HG02973 (cell line): Measurements from ENCODE around the gene MAN2A2.
"Not testable (repeated sequence)": the region's sequence is repeated elsewhere in the genome, so short reads cannot be mapped to it uniquely, and the experiment has no call there.

Experiments
- ATAC-seq: cut with Tn5 transposase; IDR thresholded peaks from one replicate; pipeline ENCODE4 v1.9.1; 2021; ENCODE audit warnings: moderate library complexity; ENCODE audit not compliant: unreplicated experiment

The MAN2A2 gene

DNA sequence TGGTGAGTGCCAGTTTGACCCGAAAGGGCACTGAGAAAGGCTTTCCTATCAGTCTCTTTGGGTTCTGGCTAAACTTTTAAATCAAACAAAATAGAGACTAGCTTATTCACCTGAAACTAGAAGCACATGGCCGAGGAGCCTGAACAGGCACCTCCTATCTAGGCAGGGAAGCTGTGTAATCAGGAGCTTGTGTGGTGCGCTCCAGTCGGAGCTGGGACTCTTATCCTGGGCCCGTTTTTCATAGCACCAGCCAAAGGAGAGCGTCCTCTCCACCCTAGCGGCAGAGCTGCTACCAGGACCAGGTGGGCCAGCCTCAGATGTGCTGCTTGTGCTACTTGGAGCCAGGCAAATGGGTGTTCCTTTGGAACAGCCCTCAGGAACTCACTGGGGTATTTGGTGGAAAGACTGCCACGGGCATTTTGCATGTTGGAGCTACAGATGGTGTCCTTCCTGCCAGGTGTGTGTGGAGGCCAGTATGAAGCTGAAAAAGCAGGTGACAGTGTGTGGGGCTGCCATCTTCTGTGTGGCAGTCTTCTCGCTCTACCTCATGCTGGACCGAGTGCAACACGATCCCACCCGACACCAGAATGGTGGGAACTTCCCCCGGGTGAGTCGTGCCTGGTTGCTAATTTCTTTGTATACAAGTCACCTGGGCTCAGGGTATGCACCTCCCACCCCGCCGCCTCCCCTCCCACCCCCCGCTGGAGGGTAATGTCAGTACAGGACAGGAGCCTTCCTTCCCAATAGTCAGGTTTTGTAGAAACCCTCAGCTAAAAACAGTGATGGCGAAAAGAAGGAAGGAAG lies 833 bp downstream of the MAN2A2 start:
- ATAC-seq: no peak

DNA sequence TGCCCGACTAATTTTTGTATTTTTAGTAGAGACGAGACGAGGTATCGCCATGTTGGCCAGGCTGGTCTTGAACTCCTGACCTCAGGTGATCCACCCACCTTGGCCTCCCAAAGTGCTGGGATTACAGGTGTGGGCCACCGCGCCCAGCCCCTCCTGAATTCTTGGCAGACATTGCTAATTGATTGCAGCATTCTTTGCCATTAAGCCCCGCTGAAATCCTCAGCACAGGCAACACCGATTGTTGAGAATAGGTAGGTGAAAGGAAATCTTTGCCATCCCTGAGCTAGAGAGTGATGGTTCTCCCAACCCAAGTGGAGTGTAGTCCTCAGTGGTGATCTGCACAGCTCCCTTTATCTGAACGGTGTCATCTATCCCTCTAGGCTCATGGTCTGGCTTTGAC lies 1.6 kb downstream of the MAN2A2 start:
- ATAC-seq: no peak

DNA sequence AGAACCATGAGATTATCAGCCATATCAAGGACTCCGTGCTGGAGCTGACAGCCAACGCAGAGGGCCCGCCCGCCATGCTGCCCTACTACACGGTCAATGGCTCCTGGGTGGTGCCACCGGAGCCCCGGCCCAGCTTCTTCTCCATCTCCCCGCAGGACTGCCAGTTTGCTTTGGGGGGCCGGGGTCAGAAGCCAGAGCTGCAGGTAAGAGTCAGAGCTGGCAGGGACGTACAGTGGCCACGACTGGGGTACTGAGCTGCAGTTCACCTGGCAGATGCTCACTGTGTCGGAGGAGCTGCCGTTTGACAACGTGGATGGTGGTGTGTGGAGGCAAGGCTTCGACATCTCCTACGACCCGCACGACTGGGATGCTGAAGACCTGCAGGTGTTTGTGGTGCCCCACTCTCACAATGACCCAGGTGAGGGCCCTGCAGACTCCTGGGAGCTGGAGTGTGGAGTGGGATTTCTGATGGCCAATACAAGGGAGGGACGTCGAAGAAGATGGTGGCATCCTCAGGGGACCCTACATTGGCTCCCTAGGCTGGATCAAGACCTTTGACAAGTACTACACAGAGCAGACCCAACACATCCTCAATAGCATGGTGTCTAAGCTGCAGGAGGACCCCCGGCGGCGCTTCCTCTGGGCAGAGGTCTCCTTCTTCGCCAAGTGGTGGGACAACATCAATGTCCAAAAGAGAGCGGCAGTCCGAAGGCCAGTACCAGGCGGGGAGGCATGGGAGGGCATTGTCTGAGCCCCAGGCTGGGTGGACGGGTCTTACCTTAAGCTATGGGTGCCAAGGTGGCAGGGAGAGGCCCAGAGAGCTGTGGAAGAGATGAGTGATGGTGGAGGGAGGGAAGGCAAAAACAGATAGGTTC lies 2.4 kb downstream of the MAN2A2 start:
- ATAC-seq: no peak

DNA sequence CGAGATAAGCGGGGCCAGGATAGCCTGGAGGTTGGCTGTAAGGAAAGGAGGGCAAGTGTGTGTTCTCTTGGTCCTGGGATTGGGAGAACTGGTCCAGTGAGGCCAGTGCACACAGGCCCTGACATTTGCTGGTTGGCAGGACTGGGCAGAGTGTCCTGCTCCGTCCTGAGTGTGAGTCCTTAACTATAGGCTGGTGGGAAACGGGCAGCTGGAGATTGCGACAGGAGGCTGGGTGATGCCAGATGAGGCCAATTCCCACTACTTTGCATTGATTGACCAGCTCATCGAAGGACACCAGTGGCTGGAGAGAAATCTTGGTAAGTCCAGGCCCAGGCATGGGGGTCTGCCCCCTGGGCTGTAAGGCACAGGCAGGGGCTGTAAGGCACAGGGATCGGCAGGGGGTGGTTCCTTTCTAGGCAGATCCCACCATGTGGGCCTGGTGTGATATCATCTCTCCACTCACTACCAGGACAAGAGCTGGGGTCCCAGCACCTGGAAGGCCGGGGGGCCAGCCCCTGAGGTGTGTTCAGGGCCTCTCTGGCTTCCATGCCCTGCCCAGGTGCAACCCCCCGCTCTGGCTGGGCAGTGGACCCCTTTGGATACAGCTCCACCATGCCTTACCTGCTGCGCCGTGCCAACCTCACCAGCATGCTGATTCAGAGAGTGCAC lies 3.2 kb downstream of the MAN2A2 start:
- ATAC-seq: no peak

DNA sequence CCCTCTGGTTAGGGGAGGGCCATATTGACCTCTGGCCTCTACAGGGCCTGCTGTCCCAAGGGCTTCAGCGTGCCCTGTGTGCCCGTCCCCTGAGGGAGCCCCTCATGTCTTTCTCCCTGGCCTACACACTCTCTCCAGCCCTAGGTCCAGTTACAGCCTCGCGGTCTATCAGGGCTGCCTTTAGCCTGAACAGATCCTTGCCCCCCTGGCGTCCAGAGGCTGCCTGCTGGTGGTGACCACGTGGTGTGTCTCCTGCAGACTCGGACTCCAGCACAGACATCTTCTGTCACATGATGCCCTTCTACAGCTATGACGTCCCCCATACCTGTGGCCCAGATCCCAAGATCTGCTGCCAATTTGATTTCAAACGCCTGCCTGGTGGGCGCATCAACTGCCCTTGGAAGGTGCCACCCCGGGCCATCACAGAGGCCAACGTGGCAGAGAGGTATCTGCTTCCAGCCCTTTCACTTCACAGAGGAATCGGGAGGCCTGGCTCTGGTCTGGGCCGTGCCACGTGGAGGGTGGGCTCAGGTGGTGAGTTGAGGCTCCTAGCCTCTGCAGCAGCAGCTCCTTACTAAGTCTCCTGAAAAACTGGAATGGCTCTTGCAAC lies 4.1 kb downstream of the MAN2A2 start:
- ATAC-seq: no peak

DNA sequence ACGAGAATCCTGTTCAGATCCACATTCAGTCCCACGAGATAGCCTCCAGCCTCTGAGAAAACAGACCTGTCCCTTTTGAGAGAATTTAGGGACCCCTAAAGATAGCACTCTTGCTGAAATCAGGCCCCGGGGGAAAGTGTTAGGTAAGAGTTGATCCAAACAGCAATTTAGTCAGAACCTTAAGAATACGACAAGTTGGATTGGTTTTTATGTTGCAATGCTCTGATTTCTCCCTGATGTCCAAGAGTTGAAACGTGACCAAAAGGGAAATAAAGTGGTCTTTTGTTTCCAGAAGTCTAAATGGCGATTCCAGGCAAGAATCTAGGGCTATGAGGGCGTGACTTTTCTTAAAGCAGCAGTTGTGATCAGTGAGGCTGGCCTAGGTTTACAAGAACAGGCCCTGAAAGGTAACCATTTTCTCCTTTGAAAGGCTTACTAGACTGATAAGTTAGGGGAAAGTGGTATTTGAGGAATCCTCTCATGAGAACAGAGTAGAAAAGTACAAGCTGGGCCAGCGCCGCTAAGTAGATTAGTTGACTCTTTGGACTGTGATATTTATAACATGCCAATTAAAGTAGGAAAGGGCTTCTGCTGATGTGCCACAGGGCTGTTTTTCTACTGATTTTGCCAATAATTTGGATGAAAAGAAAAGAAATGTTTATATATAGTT lies 4.9 kb downstream of the MAN2A2 start:
- ATAC-seq: no peak

DNA sequence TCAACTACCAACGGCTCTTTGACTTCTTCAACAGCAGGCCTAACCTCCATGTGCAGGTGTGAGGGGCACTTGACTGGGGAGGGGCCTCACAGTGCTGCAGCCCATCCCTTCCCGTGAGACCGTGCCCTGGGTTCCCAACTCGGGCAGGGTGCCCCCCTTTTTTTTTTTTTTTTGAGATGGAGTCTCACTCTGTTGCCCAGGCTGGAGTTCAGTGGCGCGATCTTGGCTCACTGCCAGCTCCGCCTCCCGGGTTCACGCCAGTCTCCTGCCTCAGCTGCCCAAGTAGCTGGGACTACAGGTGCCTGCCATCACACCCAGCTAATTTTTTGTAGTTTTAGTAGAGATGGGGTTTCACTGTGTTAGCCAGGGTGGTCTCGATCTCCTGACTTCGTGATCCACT lies 6.3 kb downstream of the MAN2A2 start:
- ATAC-seq: not testable (repeated sequence)

DNA sequence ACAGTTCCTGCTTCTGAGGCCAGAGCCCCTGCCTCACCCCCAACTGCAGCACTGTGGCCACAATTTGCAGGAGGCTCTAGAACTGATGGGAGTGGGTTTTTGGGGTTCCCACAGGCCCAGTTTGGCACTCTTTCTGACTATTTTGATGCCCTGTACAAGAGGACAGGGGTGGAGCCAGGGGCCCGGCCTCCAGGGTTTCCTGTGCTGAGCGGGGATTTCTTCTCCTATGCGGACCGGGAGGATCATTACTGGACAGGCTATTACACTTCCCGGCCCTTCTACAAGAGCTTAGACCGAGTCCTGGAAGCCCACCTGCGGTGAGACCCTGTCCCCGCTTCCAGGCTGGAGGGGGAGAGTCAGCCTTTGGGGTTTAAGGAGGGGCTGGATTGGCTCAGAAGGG lies 6.9 kb downstream of the MAN2A2 start:
- no peak for ATAC-seq

DNA sequence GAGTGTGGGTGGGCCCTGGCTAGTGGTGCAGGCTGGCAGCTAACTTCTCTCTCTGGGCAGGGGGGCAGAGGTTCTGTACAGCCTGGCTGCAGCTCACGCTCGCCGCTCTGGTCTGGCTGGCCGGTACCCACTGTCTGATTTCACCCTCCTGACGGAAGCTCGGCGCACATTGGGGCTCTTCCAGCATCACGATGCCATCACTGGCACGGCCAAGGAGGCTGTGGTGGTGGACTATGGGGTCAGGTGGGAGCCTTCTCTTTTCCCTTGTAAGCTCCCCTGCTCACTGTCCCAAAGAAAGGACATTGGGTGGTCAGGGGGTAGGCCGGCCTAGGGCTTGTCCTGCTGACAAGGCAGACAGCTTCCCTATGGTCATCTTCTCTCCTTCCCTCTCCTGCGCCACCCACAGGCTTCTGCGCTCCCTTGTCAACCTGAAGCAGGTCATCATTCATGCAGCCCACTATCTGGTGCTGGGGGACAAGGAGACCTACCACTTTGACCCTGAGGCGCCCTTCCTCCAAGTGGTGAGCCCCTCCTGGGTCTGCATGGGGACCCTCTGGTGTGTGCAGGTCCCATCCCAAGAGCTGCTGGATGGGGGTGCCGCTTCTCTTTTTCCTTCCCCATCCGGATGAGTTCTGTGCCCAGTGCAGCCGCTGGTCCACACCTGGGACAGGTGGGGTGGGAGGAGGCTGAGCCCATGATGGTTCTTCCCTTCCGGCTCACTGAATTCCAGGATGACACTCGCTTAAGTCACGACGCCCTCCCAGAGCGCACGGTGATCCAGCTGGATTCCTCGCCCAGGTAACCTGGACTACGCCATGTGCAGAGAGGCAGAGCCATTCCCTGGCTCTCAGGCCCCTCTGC lies 7.6 kb downstream of the MAN2A2 start:
- ATAC-seq: no peak

DNA sequence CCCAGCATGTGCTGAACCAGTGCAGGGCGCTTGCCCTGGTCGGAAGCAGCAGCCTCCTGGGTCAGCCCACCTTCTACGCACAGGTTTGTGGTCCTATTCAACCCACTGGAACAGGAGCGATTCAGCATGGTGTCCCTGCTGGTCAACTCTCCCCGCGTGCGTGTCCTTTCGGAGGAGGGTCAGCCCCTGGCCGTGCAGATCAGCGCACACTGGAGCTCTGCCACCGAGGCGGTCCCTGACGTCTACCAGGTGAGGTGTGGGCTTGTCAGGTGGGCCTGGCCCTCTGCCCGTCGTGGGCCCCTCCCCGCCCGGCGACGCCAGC lies 8.2 kb downstream of the MAN2A2 start:
- ATAC-seq: no peak

DNA sequence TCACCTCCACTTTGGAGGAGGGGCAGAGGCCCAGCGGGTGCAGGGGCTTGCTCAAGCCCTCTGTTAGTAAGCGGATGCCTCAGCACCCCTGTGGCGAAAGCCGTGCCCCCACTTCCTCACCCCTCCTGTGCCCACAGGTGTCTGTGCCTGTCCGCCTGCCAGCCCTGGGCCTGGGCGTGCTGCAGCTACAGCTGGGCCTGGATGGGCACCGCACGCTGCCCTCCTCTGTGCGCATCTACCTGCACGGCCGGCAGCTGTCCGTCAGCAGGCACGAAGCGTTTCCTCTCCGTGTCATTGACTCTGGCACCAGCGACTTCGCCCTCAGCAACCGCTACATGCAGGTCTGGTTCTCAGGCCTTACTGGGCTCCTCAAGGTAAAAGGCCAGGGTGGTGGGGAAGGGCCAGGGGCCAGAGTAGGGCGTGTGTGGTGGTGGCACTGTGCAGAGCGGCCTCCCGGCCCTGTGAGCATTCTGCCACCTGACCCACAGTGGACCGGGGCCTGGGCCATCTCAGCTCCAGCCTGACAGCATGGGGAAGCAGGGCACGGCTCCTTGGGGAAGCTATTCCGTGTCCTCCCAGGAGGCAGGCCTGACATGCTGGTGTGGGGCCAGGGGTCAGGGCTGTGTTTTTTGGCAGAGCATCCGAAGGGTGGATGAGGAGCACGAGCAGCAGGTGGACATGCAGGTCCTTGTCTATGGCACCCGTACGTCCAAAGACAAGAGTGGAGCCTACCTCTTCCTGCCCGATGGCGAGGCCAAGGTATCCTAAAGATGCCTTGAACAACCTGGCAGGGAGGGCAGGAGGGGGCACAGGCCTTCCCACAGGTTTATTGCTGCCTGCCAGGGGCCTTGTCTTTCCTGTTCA lies 9.0 kb downstream of the MAN2A2 start:
- no peak for ATAC-seq

DNA sequence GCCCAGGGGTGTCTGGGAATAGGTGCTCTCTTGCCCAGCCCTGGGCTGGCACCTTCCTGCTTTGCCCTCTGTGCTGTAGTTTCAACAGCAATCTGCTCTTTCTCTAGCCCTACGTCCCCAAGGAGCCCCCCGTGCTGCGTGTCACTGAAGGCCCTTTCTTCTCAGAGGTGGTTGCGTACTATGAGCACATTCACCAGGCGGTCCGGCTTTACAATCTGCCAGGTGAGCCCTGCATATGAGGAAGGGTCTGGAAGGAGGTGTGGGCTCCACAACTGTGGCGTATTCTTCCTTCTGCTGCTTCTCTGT lies 9.6 kb downstream of the MAN2A2 start:
- no peak for ATAC-seq

DNA sequence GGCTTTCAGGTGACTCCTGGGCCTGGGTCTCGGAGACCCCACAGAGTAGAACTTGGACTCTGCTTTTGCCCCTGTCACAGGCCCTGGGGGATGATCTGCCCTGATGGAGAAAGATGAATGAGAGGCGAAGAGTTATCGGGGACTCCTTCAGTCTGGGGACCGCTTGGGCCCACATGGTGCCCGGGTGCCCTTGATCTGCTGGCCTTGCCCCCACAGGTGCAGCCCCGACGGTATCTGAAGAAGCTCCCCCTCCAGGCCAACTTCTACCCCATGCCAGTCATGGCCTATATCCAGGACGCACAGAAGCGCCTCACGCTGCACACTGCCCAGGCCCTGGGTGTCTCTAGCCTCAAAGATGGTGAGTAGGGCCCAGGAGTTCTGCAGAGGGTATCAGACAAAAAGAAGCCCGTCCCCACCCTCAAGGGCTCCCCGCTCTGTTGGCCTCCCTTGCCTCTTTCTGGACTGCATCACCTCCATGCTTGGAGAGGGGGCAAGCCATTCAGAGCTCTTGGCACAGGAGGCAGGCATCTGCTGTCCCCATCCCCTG lies 10.4 kb downstream of the MAN2A2 start:
- ATAC-seq: no peak

DNA sequence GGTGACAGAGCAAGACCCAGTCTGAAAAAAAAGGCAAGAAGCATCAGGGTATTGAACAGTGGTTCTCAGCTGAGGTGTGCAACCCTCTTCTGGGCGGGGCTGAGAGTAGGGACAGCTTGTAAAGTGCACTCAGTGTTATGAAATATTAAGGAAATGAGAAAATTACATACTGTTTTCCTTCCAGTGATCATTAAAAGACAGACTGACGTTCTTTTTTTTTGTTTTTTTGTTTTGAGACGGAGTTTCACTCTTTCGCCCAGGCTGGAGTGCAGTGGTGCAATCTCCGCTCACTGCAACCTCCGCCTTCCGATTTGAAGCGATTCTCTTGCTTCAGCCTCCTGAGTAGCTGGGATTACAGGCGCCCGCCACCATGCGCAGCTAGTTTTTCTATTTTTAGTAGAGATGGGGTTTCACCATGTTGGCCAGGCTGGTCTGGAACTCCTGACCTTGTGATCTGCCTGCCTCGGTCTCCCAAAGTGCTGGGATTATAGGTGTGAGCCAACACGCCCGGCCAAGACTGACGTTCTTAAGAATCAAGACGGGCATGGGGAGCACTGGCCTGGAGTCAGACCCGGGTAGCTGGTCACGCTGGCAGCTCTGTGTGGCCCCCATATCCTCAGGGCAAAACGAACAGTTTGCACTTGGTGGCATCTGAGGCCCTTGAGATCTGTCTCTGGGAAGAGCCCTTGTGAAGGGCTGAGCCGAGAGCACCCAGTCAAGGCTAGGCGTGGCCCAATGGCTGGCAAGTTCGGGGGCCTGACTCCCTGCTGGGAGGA lies 11.4 kb downstream of the MAN2A2 start:
- ATAC-seq: no peak

DNA sequence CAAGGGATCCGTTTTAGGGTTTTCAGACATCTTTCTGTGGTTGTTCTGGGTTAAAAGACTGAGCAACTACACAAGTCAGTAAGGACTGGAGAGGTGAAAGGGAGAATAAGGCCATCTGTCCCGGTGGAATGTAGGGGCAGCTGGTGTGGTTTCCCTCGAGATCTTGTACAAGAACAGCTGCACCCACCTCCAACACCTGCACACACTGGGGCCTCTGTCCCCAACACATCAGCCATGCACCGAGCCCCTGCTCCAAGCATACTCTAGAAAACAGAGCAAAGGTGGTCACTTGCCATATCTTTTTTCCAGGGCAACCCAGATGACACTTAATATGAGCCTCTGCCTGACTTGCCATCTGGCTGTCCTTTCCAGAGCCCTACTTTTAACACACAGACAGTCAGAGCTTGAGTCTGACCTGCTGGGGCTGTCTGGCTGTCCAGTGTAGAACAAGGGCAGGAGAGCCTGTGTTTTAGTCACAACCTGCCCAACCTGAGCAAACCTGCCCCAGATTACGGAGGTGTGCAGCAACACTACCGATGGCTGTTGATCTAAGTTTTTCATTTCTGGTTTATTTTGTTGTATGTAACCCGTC lies 12.2 kb downstream of the MAN2A2 start:
- ATAC-seq: no peak

DNA sequence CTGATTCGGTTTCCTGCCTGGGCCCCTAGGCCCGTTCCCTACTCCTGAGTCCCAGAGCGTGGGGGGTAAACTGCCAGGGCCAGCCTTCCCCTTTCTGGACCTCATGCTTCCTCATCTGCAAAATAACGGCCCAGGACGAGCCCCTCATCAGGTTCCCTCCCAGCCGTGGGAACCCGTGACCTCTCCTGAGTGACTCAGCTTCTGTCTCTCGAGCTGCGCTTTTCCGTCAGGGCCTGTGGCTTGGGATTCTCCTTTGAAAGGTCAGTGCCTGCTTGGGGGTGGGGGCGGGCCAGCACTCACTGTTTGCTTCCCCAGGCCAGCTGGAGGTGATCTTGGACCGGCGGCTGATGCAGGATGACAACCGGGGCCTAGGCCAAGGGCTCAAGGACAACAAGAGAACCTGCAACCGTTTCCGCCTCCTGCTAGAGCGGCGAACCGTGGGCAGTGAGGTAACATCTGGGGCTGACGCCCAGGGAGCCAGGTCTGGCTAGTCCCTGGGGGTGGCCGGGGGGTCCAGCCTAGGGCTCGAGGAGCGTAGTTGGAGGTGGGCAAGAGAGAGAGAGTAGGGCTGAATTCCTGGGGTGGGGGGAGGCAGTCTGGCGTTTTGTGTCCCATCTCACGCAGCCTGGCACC lies 12.8 kb downstream of the MAN2A2 start:
- no peak for ATAC-seq

DNA sequence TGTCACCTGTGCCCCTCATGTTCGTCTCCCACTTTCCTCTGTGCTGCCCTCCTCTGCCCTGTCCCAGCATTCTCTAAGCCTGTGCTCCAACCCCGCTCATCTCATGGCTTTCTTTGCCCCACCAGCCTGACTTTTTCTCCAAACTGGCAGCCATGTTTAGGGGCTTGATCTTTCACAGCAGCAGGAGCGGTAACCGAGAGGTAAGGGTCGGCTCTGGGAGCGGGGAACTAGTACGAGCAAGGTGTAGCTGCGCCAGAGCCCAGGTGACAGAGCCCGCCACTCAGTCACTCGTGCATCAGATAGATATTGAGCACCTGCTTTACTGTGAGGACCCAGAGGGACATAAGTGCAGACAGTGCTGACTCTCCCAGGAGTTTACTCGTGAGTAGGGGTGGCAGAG lies 13.4 kb downstream of the MAN2A2 start:
- no peak for ATAC-seq
